ENCODE results near the gene PLEKHN1. TPM values are rescaled to one million over a fixed set of nuclear protein-coding genes. Genes with fewer than 3 reads are reported as not detected.

Gene PLEKHN1
- total and polyA plus RNA-seq, 8 donors, result 0.29 to 29.2 (median 1.7) TPM; not detected in 2

DNA sequence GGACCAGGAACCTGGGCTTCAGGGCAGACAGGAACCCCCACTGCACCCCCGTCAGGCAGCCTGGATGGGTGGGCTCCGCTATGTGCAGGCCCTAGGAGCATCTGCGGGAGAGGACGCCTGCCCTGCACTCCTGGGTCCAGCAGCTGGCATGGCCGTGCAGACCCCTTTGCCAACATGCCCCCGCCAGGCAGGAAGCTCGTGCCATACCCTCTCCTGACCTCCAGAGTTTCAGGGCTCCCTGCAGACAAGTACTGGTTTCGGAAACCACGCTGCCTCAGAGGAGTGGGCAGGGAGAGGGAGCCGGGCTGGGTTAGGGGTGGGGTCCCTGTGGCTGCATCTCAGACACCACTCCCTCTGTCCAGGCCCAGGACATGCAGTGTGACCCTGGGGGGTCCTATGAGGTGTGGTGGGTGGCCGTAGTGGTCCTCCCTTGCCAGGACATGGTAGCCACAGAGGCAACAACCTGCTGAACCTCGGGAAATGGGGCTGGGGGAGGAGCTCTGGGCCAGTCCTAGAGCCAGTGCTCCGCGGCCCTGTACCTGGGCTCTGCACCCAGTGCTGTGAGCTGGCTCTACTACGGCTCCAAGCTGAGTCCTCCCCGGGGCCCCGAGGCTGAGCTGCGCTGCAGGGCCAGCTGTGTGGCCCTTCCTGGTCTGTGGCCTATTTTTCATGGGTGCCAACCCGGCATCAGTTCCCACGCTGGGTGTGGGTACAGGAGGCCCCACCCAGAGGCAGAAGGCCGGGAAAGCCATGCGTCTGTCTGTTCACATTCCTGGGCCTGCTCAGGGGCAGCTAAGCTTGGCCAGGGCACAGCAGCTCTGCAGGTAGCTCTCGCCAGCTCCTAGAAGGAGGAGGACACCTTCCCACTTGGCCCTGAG lies 1.4 kb downstream of the PLEKHN1 start:
- Histone ChIP-seq H3K4me3 (peak overlapping the region in 2 of 4 donors; percentile 71 to 74), H3K36me3 (peaks cover 9 to 21% (median 18%) of the 10 kb centered on the region in 4 donors), H3K27me3 (peaks cover 11 to 64% (median 32%) of the 10 kb centered on the region in 3 donors), H3K4me1 (peaks cover 16 to 27% (median 23%) of the 10 kb centered on the region in 4 donors), H3K9me3 (no peaks in the 10 kb centered on the region), H3K27ac (no peak overlapping the region)
- intact Hi-C loops (cut with DNase I; ENCODE audit: low total_unique reads), result no loop called here
- WGBS, 5 donors, result 64 to 70% (median 68%) methylated on average over 10 to 23 of the region's 23 CpGs
- no peak for DNase-seq
- no peak for TF ChIP-seq POLR2AphosphoS5 (IDR thresholded peaks at IDR 0.05)
- no peak for TF ChIP-seq POLR2A (IDR thresholded peaks at IDR 0.05)
- TF ChIP-seq, protein P1, sequence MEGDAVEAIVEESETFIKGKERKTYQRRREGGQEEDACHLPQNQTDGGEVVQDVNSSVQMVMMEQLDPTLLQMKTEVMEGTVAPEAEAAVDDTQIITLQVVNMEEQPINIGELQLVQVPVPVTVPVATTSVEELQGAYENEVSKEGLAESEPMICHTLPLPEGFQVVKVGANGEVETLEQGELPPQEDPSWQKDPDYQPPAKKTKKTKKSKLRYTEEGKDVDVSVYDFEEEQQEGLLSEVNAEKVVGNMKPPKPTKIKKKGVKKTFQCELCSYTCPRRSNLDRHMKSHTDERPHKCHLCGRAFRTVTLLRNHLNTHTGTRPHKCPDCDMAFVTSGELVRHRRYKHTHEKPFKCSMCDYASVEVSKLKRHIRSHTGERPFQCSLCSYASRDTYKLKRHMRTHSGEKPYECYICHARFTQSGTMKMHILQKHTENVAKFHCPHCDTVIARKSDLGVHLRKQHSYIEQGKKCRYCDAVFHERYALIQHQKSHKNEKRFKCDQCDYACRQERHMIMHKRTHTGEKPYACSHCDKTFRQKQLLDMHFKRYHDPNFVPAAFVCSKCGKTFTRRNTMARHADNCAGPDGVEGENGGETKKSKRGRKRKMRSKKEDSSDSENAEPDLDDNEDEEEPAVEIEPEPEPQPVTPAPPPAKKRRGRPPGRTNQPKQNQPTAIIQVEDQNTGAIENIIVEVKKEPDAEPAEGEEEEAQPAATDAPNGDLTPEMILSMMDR (IDR thresholded peaks at IDR 0.05), result no peak
- no peak for TF ChIP-seq EP300 (IDR thresholded peaks at IDR 0.05)

DNA sequence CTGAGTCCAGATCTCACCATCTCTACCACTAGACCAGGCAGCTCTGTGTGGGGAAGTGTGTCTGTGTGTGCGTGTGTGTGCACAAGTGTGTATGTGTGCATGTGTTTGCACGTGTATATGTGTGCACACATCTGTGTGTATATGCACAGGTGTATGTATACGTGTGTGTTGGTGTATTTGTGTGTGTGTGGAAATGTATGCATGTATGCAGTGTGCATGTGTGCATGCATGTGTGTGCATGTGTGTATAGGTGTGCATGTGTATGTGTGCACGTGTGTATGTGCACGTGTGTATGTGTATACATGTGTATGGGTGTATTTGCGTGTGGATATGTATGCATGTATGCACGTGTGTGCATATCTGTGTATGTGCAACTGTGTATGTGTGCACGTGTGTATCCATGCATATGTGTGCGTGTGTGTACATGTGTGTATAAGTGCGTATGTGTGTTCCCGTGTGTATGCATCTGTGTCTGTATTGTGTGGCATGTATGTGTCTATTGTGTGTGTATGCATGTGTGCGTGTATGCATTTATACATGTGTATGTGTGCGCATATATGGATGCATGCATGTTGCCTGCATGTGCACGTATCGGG lies 3.1 kb downstream of the PLEKHN1 start:
- Histone ChIP-seq H3K4me1 (peaks cover 16 to 27% (median 23%) of the 10 kb centered on the region in 4 donors), H3K4me3 (no peak overlapping the region), H3K27me3 (peaks cover 11 to 80% (median 33%) of the 10 kb centered on the region in 3 donors), H3K36me3 (peaks cover 0 to 5% (median 3%) of the 10 kb centered on the region in 4 donors), H3K27ac (no peak overlapping the region), H3K9me3 (no peaks in the 10 kb centered on the region)
- WGBS, 5 donors, result 80 to 85% (median 83%) methylated on average over 15 of the region's 15 CpGs
- TF ChIP-seq POLR2A (IDR thresholded peaks at IDR 0.05) (no peak), EP300 (IDR thresholded peaks at IDR 0.05) (no peak), POLR2AphosphoS5 (IDR thresholded peaks at IDR 0.05) (no peak)
- TF ChIP-seq, protein P1 (IDR thresholded peaks at IDR 0.05), result no peak
- intact Hi-C loops (cut with DNase I; ENCODE audit: low total_unique reads), result no loop called here
- DNase-seq, result no peak

DNA sequence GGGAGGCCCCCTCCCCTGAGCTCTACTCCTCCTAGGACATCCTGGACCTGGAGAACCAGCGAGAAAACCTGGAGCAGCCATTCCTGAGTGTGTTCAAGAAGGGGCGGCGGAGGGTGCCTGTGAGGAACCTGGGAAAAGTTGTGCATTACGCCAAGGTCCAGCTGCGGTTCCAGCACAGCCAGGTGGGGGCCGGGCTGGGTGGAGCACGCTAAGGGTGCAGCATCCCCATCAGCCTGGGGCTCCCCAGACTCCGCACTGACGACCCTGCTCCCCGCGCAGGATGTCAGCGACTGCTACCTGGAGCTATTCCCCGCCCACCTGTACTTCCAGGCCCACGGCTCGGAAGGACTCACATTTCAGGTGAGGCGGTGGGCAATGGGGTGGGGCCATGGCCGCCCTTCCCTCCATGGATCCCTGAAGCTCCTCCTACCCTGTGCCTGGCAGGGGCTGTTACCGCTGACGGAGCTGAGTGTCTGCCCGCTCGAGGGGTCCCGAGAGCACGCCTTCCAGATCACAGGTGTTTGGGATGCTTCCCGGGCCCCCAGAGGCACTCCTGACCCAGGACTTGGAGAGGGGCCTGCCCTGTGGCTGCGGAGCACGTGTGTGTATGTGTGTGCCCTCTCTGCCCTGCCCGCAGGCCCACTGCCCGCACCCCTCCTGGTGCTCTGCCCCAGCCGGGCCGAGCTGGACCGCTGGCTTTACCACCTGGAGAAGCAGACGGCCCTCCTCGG lies 4.1 kb downstream of the PLEKHN1 start:
- intact Hi-C loops (cut with DNase I; ENCODE audit: low total_unique reads), result no loop called here
- Histone ChIP-seq H3K27me3 (peaks cover 11 to 91% (median 36%) of the 10 kb centered on the region in 3 donors), H3K36me3 (no peaks in the 10 kb centered on the region), H3K4me1 (peaks cover 16 to 30% (median 24%) of the 10 kb centered on the region in 4 donors), H3K4me3 (no peak overlapping the region), H3K27ac (no peak overlapping the region), H3K9me3 (no peaks in the 10 kb centered on the region)
- 19 to 43% (median 29%) methylated on average over 15 to 33 of the region's 33 CpGs for WGBS, 5 donors
- DNase-seq, result no peak
- no peak for TF ChIP-seq EP300 (IDR thresholded peaks at IDR 0.05)
- TF ChIP-seq, protein P1 (IDR thresholded peaks at IDR 0.05), result no peak
- TF ChIP-seq POLR2AphosphoS5 (IDR thresholded peaks at IDR 0.05), result no peak
- TF ChIP-seq POLR2A (IDR thresholded peaks at IDR 0.05), result no peak
